GM21723 (cell line): ENCODE results near the gene UGT3A1.
"Not testable (repeated sequence)": the region's sequence is repeated elsewhere in the genome, so short reads cannot be mapped to it uniquely, and the experiment has no call there.

ENCODE experiments used
- ATAC-seq: cut with Tn5 transposase; IDR thresholded peaks from one replicate; pipeline ENCODE4 v1.9.1; 2021; ENCODE audit warnings: mild to moderate bottlenecking, moderate library complexity; ENCODE audit not compliant: unreplicated experiment

The UGT3A1 gene

DNA sequence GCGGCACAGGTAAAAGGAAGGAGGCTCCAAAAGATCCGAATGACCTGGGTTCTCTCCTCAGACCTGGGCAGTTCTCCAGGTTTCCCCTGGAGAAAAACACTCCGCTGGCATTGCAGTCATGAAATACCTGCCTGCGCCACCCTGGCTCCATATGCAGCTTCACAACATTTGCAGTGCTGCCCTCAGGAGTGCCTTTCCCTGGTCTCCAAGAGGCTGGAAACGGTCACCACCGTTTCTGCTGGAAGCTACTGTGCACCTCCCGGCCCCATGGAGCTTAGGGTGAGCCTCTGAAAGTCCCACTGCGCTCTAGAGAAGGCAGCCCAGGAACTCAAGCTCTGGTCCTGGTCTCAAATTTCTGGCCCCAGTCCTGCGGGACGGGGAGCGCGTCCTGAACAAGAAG, 670 bp downstream of the UGT3A1 start:
- no peak for ATAC-seq

GRCh38 chr5:35988529-35988928, 2.7 kb downstream of the UGT3A1 start:
- no peak for ATAC-seq

DNA sequence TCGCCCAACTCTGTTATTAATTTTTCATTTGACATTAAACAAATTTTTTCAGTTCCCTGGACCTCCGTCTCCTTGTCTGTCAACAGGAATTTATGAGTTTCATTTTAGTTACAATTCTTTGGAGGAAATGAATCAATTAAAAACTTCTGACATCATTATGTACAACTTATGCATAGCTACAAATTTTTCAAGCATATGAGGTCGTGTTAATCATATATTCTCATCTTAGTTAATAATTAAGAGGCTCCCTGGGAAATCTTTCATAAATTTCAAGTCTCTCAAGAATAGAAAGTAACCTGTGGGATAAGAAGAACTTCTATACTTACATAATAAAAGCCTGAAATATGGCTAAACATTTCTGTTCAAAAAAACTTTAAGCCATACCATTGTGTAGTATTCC, 3.4 kb downstream of the UGT3A1 start:
- ATAC-seq: no peak

GRCh38 chr5:35979715-35980114, 11.5 kb downstream of the UGT3A1 start:
- ATAC-seq: no peak

GRCh38 chr5:35976859-35977258, 14.3 kb downstream of the UGT3A1 start:
- ATAC-seq: not testable (repeated sequence)

GRCh38 chr5:35974570-35974969, 16.6 kb downstream of the UGT3A1 start:
- no peak for ATAC-seq

- no peak for ATAC-seq
Measured at GRCh38 chr5:35971878-35972210, 19.3 kb downstream of the UGT3A1 start.

DNA sequence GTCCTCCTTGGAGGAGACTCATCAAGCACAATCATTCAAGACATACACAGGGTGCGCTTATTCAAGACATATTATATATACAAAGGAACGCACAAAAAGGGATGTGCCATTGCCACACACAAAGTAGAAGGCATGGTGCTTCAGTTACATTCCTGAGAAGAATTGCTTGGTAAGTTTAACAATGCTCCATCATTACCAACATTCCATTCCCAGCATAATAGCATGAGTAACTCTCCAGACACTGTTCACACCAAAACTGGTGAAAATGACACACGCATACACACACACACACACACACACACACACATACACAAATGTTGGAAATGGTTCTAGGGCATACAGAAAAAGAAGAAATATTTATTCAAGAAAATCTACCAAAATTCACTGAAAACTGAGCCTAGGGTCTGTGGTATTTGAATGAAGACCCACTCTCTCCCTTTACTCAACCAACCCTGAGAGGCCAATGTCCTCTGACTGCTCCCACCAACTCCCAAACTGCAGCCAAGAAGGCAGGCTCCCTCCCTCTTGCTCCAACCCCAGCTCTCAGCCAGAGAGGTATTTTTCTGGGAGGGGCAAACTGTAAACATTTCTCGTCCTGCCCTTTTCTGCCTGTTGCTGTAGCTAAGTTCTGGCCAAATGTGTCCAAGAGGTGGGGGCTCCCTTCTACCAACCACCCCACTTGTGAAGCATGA, 19.9 kb downstream of the UGT3A1 start:
- no peak for ATAC-seq

DNA sequence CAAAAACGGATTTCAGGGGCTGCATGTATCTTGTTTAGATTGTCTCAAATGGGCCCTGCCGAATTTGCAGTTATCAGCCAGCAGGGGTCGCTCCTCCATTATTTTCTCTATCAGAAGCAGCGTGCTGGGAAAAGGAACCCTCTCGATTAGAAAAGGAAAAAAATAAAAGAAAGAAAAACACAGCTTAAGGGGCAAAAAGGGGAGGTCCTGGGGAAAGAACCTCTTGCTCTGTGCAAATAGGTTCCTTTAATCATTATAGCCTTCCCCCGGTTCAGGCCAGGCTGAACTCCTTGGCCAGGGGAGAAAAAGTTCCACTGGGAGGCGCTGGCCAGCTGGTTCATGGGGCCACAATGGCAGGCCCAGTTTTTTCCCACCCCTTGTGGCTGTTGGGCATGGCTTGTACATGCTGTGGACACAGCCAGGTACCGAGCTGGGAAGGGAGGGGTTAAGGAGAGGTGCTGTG, 27.8 kb downstream of the UGT3A1 start:
- ATAC-seq: no peak

GRCh38 chr5:35960328-35960727, 30.9 kb downstream of the UGT3A1 start:
- ATAC-seq: no peak

DNA sequence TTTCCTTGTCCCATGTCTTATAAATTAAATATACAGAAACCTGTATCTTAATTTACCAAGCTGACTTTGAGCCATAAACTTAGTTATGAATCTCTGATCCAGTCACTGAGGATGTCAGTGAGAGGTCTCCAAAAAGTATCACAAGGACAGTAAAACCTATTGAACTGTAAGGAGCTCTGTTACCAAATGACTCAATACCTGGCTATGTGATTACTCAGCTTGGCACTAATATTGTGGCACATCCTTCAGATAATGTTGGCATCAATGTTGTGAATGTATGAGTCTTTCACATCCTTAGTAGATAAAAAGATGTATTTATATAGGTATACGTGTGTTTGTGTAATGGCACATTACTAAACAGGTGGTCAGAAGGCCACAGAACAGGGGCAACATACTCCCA, 34.8 kb downstream of the UGT3A1 start:
- no peak for ATAC-seq

DNA sequence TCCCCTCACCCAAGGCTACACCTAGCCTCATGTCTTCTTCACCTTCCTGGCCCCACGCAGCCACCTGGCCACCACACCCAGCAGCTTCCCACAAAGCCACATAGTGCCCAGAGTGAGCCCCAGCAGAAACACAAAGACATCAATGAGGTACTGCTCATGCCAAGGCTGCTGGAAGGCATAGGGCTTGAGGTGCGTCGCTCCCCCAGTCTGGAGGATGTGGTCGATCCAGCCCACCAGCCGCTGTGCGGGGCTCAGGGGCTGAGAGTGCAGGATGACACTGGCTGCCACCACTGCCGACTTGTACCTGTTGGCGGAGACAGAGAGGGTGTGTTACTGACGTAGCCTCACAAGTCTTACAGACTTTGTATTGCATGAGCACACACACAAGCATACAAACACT, 37.0 kb downstream of the UGT3A1 start:
- no peak for ATAC-seq

- no peak for ATAC-seq
Measured at GRCh38 chr5:35947085-35947484, 44.1 kb downstream of the UGT3A1 start.

DNA sequence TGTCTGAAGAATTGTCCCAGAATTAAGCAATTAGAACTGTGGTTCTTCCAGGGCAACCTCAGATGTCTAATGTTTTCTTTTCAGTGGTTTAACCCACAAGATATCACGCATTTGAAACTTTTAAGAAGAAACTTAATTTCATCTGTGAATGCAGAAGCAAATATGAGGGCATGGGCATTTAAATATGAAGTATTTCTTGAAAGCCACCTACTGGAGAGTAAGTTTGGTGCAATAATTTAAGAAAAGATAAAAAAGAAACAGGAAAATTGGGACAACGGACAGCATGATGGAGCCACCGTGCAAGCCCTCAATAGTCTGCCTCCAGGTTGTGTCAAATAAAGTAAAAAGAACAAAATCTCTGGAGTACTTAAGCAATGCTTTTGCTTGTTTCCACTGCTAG, 51.6 kb downstream of the UGT3A1 start:
- no peak for ATAC-seq

GRCh38 chr5:35938568-35939227, 52.5 kb downstream of the UGT3A1 start, which contains the start of gene CAPSL:
Gene CAPSL (minus strand): TSS chr5:35938622. CDS start chr5:35921120, 17,502 bp downstream.
- ATAC-seq: no peak

DNA sequence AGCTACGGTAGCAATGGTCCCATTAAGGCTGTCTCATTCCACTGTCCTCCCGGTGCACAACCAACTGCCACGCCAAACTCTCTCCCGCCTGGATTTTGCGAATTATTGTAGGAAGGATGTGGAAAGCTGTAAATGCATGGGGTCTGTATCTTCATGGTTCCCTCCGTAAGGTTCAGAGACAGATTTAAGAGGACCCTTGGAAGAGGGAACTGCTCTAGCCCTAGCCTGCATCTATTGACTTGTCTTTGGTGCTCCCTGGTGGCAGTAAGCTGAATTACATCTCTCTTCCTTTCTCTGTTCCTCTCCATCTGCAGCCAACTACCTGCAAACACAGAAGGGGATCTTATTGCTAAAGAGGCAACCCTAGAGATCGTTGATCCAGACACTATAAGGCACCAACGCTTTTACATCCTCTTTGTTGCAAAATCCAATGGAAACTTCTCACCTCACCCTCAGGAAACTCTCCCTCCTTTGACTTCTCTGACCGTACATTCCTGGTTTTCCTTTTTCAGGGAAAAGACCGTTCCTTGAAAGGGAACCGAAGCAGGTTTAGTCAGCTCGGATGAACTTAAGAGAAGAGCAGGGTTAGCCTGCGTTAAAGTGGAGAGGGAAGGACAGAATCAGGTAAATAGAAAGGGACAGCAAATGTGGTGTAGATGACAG, 64.7 kb downstream of the UGT3A1 start:
- ATAC-seq: peak; percentile 53

DNA sequence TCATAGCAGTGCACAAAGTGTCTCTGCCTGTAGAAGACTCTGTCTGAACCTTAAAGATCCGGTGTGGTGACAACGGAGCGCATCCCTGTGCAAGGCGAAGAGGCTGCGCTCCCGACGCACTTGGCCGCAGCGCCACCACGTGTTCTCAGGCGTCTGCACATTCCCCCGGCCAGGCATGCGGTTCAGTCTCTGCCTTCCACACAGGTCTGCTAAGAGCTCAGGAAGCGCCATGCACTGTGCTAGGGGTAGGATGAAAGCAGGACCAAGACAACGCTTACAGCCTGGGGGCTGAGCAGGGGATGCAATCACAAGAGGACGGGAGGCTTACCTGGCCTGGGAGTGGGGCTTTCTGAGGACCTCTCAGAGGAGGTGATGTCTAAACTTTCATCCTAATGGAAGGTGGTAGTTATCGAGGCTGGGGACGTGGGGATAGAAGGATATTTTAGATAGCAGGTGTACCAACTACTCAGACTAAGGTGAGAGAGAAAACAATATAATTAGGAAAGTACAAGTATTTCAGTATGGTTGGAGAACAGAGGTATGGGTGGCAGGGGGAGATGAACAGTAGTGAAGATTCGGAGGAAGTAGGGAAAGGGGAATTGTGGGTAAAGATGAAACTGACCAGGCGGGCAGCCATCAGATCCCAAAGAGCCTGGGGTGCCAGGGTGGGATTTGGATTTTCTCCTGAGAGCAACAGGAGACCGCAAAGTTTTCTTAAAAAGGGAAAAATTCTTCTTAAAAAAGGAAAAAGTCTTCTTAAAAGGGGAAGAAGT, 66.1 kb downstream of the UGT3A1 start:
- peak; percentile 86 for ATAC-seq

DNA sequence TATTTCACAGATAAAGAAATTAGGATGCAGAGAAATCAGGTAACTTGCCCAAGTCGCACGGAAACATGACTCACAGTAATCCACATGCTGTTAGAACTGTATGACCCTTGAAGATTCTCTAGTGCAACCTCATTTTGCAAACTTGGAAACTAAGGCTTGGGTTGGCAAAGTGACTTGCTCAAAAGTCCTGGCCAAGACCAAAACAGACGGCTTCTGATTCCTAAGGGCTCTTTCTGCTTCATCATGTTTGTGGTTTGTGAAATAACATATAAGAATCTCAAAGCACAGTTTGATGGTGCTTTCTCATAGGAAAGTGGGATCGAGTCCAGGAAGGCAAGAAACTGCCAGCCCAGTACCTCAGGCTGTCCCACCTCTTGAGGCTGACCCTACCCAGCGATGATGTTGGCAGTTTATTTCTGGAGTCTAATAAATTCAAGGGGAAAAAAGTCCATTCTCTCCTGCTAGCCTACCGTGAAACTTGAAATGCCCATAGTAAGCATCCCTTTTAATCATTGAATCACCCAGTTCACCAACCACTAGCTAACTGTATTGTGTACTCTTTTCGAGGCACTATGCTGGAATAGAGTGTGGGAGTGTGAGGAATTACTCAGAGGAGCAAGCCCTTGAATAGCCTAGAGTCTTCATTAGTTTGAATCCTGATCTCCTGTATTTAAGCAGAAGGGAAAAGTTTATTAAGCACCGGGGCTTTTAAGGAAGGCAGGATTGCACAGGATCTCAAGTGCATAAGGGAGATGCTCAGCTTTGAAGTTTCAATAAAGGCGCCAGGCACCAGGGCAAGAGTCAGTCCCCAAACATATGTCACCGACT, 66.9 kb downstream of the UGT3A1 start:
- ATAC-seq: no peak

- ATAC-seq: no peak
Measured at GRCh38 chr5:35922468-35922867, 68.7 kb downstream of the UGT3A1 start.

DNA sequence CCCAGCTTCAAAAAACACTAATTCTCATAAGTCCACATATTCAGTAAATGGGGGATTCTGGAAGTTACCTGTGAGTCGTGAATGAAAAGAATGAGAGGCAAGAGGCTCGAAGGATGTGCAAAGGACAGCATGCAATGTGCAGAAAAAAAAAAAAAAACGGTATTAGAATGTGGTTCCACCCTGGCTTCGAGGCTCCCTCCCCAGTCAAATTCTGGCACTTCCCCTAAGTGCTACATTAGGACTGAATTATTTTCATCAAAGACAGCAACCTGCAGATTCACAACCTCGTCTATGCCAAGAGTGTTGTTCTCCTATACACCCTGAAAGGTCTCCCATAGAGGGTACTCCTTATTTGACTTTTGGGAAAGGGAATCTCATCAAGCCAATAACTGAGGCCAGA, 69.3 kb downstream of the UGT3A1 start:
- no peak for ATAC-seq
